ENCODE results near the gene DOK3. TPM values are rescaled to one million over a fixed set of nuclear protein-coding genes. Genes with fewer than 3 reads are reported as not detected.
A peak's percentile ranks its signal among the peaks of the same experiment; 100 is the strongest.

The DOK3 gene
- total RNA-seq, 1 experiment from 2014 or later = 16.4 TPM

DNA sequence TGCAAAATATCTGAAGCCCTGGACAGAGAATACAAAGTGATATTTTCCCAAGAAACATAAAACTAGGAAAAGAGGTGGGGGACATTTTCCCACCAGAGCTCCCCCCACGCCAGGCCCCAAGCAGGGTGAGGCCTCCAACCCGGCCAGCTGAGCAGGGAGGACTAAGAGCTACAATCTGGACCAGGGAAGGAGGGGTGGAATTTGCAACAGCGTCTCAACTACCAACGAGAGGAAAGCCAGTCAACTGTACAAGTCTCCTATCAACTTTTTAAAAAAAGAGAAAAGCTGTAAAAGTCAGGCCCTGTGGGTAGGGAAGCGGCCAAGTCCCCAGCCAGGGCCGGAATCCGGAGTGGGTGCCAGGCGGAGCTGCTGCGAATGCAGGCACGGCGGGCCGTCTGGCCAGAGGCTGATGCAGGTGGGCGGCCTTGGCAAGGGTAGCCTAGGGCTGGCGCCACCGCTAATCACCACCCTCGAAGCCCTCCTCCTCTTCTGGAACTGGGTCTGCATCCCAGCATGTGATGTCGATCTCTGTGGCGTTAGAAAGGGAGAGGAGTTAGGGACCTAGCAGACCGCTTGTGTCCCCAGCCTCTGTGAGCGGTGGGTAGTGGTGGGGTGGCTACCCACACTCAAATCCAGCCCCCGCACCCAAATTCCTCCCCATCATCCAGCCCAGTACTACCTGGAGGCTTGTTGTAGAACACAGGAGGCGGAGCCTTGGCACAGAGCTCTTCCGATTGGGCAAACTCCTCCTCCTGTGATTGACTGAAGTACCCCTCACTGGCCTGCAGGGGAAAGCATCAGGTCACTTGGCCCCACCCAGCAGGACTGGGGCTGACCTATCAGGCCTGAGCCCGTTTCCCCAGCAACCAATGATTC is 52.4 kb downstream of the DOK3 start:
- no peak overlapping the region for H2BK12ac ChIP-seq (ENCODE audit: insufficient read length, low read depth, low read length)
- H3K27ac ChIP-seq (ENCODE audit: insufficient read length, low read depth, low read length) = no peak overlapping the region
- Mint-ChIP-seq H3K4me3 (peak overlapping the region; percentile 34 to 67; a peak in 4 of 5 replicates), H3K4me1 (peaks cover 21 to 28% of the 10 kb centered on the region in 2 experiments), H3K27ac (peak overlapping the region; percentile 94 to 98 (median 95); a peak in 6 of 7 replicates), H3K9me3 (no peaks in the 10 kb centered on the region; a peak in 1 of 5 replicates), H3K27me3 (ENCODE audit: low read depth) (peaks cover 12% of the 10 kb centered on the region), H3K36me3 (ENCODE audit: insufficient read depth in 1 of 3, low read depth in 3 of 3) (peaks cover 27 to 50% (median 43%) of the 10 kb centered on the region in 3 experiments)
- no peak overlapping the region for H2BK120ac ChIP-seq (ENCODE audit: low read depth, low read length, poor library complexity, severe bottlenecking)
- H3K27me3 ChIP-seq (ENCODE audit: insufficient read depth, low read length) = peaks cover 4% of the 10 kb centered on the region; the same call in 1 of the 2 replicates
- no peak overlapping the region for H3K9ac ChIP-seq (ENCODE audit: extremely low read depth, insufficient read length, low read length)
- H3K56ac ChIP-seq (ENCODE audit: insufficient read length, low read depth, low read length) = no peak overlapping the region
- H3K18ac ChIP-seq (ENCODE audit: insufficient read length, low read depth, low read length) = no peak overlapping the region
- no peaks in the 10 kb centered on the region for H3K4me1 ChIP-seq (ENCODE audit: insufficient read depth, low read length)
- H2BK5ac ChIP-seq (ENCODE audit: insufficient read length, low read length) = no peak overlapping the region
- H2BK20ac ChIP-seq (ENCODE audit: low read depth, low read length, poor library complexity, severe bottlenecking) = no peak overlapping the region
- no peaks in the 10 kb centered on the region for H3K9me3 ChIP-seq (ENCODE audit: control insufficient read depth, low read depth, low read length)
- no peak overlapping the region for H2AK5ac ChIP-seq (ENCODE audit: insufficient read length, low read length)
- no peak overlapping the region for H3K4ac ChIP-seq (ENCODE audit: low read depth, low read length)
- no peak overlapping the region for H2BK15ac ChIP-seq (ENCODE audit: low read depth, low read length)
- no CpG with 5 or more reads among the region's 24 CpGs for WGBS (ENCODE audit: extremely low coverage, insufficient read length, low lambda C conversion rate)
- no peak overlapping the region for H4K8ac ChIP-seq (replicated peaks; ENCODE audit: insufficient read length, low read depth, low read length)
- no peak overlapping the region for H3K23ac ChIP-seq (ENCODE audit: insufficient read length, low read depth, low read length)
- H3K79me1 ChIP-seq (ENCODE audit: insufficient read depth, low read depth, low read length, poor library complexity, severe bottlenecking) = no peaks in the 10 kb centered on the region
- peak; percentile 99 for DNase-seq
- no peak overlapping the region for H4K5ac ChIP-seq (ENCODE audit: insufficient read length, low read depth, low read length)
- peaks cover 14% of the 10 kb centered on the region for H3K23me2 ChIP-seq (ENCODE audit: insufficient read length, low read depth, low read length, poor library complexity, severe bottlenecking)
- H3K4me2 ChIP-seq (ENCODE audit: insufficient read depth, insufficient read length, low read length) = no peak overlapping the region
- H2AFZ ChIP-seq (ENCODE audit: low read length) = no peak overlapping the region
- no peak overlapping the region for H3K14ac ChIP-seq (ENCODE audit: insufficient read depth, low read length)
- no peak overlapping the region for H3T11ph ChIP-seq (ENCODE audit: low read length)
- H4K20me1 ChIP-seq (ENCODE audit: control insufficient read depth, insufficient read depth, insufficient read length) = no peaks in the 10 kb centered on the region
- TF ChIP-seq CTCF (conservative IDR thresholded peaks at IDR 0.05) = peak; percentile 62
- H3K79me2 ChIP-seq (ENCODE audit: insufficient read depth, low read length) = no peaks in the 10 kb centered on the region
- no peak overlapping the region for H4K91ac ChIP-seq (ENCODE audit: insufficient read length, low read depth, low read length)
